Neural progenitor cell (in vitro differentiated cells): ENCODE results near the gene IGSF9. TPM values are rescaled to one million over a fixed set of nuclear protein-coding genes. Genes with fewer than 3 reads are reported as not detected.

ENCODE experiments used
- DNase-seq: peaks from one replicate; pipeline ENCODE4 v3.0.0-alpha.2; 2016; ENCODE audit warnings: low spot score
- H2AFZ ChIP-seq: fragments of 200-600 bp; sonication (generic); replicated peaks from 2 replicates; pipeline ENCODE4 v1.6.1; 2016; ENCODE audit warnings: antibody characterized with exemption
- H3F3A ChIP-seq: fragments of 200-600 bp; sonication (generic); 2 replicates; pipeline ENCODE4 v1.6.1; 2016; ENCODE audit warnings: antibody characterized with exemption, low read depth
- H3K27ac ChIP-seq: fragments of 200-600 bp; sonication (generic); 2 replicates; pipeline ENCODE4 v1.5.1; 2016; ENCODE audit warnings: mild to moderate bottlenecking
- H3K27me3 ChIP-seq: fragments of 200-600 bp; sonication (generic); 2 replicates; pipeline ENCODE4 v1.6.1; 2016; ENCODE audit warnings: mild to moderate bottlenecking, moderate library complexity
- H3K36me3 ChIP-seq: fragments of 200-600 bp; sonication (generic); 2 replicates; pipeline ENCODE4 v1.5.1; 2016
- H3K4me1 ChIP-seq: fragments of 200-600 bp; sonication (generic); 2 replicates; pipeline ENCODE4 v1.6.1; 2016; ENCODE audit warnings: mixed run types
- H3K4me2 ChIP-seq: fragments of 200-600 bp; sonication (generic); 2 replicates; pipeline ENCODE4 v1.6.1; 2016
- H3K4me3 ChIP-seq: fragments of 200-600 bp; sonication (generic); 2 replicates; pipeline ENCODE4 v1.5.1; 2016
- H3K79me2 ChIP-seq: fragments of 200-600 bp; sonication (generic); 2 replicates; pipeline ENCODE4 v1.6.1; 2016; ENCODE audit warnings: low read depth
- H3K9ac ChIP-seq: fragments of 200-600 bp; sonication (generic); 2 replicates; pipeline ENCODE4 v1.6.1; 2016
- H3K9me3 ChIP-seq: fragments of 200-600 bp; sonication (generic); 2 replicates; pipeline ENCODE4 v1.5.1; 2016; ENCODE audit warnings: low read depth
- H4K20me1 ChIP-seq: fragments of 200-600 bp; sonication (generic); 2 replicates; pipeline ENCODE4 v1.6.1; 2016; ENCODE audit warnings: low read depth
- H3K27ac Mint-ChIP-seq: 3 replicates; pipeline ENCODE4 v1.8.0; 2021; ENCODE audit warnings: mixed read lengths
- H3K27me3 Mint-ChIP-seq: 2 replicates; pipeline ENCODE4 v1.8.0; 2022; ENCODE audit warnings: low read depth, mild to moderate bottlenecking, inconsistent platforms, moderate library complexity, mixed read lengths; ENCODE audit not compliant: insufficient read depth
- H3K36me3 Mint-ChIP-seq: 3 replicates; pipeline ENCODE4 v1.8.0; 2021; ENCODE audit warnings: mixed read lengths
- H3K4me1 Mint-ChIP-seq: 3 replicates; pipeline ENCODE4 v1.8.0; 2021; ENCODE audit warnings: mixed read lengths
- H3K4me3 Mint-ChIP-seq: 3 replicates; pipeline ENCODE4 v1.8.0; 2021; ENCODE audit warnings: mild to moderate bottlenecking, moderate library complexity, mixed read lengths
- H3K9me3 Mint-ChIP-seq: 3 replicates; pipeline ENCODE4 v1.8.0; 2020; ENCODE audit warnings: mixed read lengths
- CTCF ChIP-seq: fragments of 200-600 bp; sonication (generic); IDR thresholded peaks from 2 replicates; pipeline ENCODE4 v1.5.1; 2017; ENCODE audit warnings: antibody characterized with exemption, mild to moderate bottlenecking
- EZH2 ChIP-seq: fragments of 200-600 bp; sonication (generic); IDR thresholded peaks from 2 replicates; pipeline ENCODE4 v1.6.1; 2017; ENCODE audit warnings: antibody characterized with exemption, mild to moderate bottlenecking, moderate library complexity
- EZH2phosphoT487 ChIP-seq: fragments of 200-600 bp; sonication (generic); IDR thresholded peaks from 2 replicates; pipeline ENCODE4 v1.6.1; 2017; ENCODE audit warnings: antibody characterized with exemption
- total RNA-seq: library from RNA; depleted of rRNA; stranded (reverse); fragments of >200 nt; gene quantifications from 2 replicates; pipeline ENCODE4 v1.2.3, GENCODE V29; 2015; ENCODE audit warnings: low replicate concordance

IGSF9 gene
- total RNA-seq, 1 donor from 2014 or later, result 3.3 TPM

GRCh38 chr1:159980076-159980475 is 34.7 kb upstream of the IGSF9 start:
- H3K4me3 ChIP-seq, result no peak overlapping the region
- no peaks in the 10 kb centered on the region for H3K4me1 ChIP-seq
- H3K27me3 ChIP-seq, result peaks cover 6% of the 10 kb centered on the region
- H3F3A ChIP-seq, result no peaks in the 10 kb centered on the region
- no peak overlapping the region for H3K4me2 ChIP-seq
- H3K27ac Mint-ChIP-seq, result no peak overlapping the region
- H3K36me3 ChIP-seq, result no peaks in the 10 kb centered on the region
- H3K4me1 Mint-ChIP-seq, result peaks cover 4% of the 10 kb centered on the region
- peaks cover 2% of the 10 kb centered on the region for H3K27me3 Mint-ChIP-seq
- H3K27ac ChIP-seq, result no peak overlapping the region
- H3K9me3 Mint-ChIP-seq, result peaks cover 2% of the 10 kb centered on the region
- H3K79me2 ChIP-seq, result no peaks in the 10 kb centered on the region
- H3K4me3 Mint-ChIP-seq, result no peak overlapping the region
- no peak for DNase-seq
- TF ChIP-seq EZH2phosphoT487 (no peak), EZH2 (no peak), CTCF (no peak)
- H3K9ac ChIP-seq, result no peak overlapping the region
- H3K9me3 ChIP-seq, result no peaks in the 10 kb centered on the region
- H2AFZ ChIP-seq, result no peak overlapping the region
- H4K20me1 ChIP-seq, result no peaks in the 10 kb centered on the region
- no peaks in the 10 kb centered on the region for H3K36me3 Mint-ChIP-seq

- peaks cover 6% of the 10 kb centered on the region for H3K27me3 ChIP-seq
- no peaks in the 10 kb centered on the region for H3K36me3 ChIP-seq
- no peaks in the 10 kb centered on the region for H3K4me1 ChIP-seq
- H4K20me1 ChIP-seq, result no peaks in the 10 kb centered on the region
- no peak for DNase-seq
- no peak overlapping the region for H3K27ac ChIP-seq
- Mint-ChIP-seq H3K36me3 (no peaks in the 10 kb centered on the region), H3K27ac (no peak overlapping the region), H3K4me3 (no peak overlapping the region), H3K9me3 (peaks cover 2% of the 10 kb centered on the region), H3K27me3 (peaks cover 2% of the 10 kb centered on the region), H3K4me1 (peaks cover 4% of the 10 kb centered on the region)
- no peak for TF ChIP-seq EZH2phosphoT487
- no peak for TF ChIP-seq EZH2
- no peak for TF ChIP-seq CTCF
- H3K9ac ChIP-seq, result no peak overlapping the region
- H3K4me3 ChIP-seq, result no peak overlapping the region
- H3F3A ChIP-seq, result no peaks in the 10 kb centered on the region
- no peak overlapping the region for H2AFZ ChIP-seq
- no peak overlapping the region for H3K4me2 ChIP-seq
- no peaks in the 10 kb centered on the region for H3K79me2 ChIP-seq
- H3K9me3 ChIP-seq, result no peaks in the 10 kb centered on the region
These were observed 33.8 kb upstream of the IGSF9 start for GRCh38 chr1:159979257-159979656.

- H3K36me3 Mint-ChIP-seq, result no peaks in the 10 kb centered on the region
- H3K4me3 ChIP-seq, result no peak overlapping the region
- peaks cover 3% of the 10 kb centered on the region for H3K27me3 Mint-ChIP-seq
- H4K20me1 ChIP-seq, result no peaks in the 10 kb centered on the region
- H3K27me3 ChIP-seq, result peaks cover 6% of the 10 kb centered on the region
- H3K9me3 Mint-ChIP-seq, result peaks cover 2% of the 10 kb centered on the region
- no peaks in the 10 kb centered on the region for H3F3A ChIP-seq
- no peak overlapping the region for H3K9ac ChIP-seq
- H3K4me1 ChIP-seq, result no peaks in the 10 kb centered on the region
- H3K36me3 ChIP-seq, result no peaks in the 10 kb centered on the region
- no peak overlapping the region for H3K4me3 Mint-ChIP-seq
- TF ChIP-seq EZH2 (no peak), CTCF (no peak), EZH2phosphoT487 (no peak)
- no peaks in the 10 kb centered on the region for H3K79me2 ChIP-seq
- H3K27ac ChIP-seq, result no peak overlapping the region
- H3K4me2 ChIP-seq, result no peak overlapping the region
- H2AFZ ChIP-seq, result no peak overlapping the region
- DNase-seq, result no peak
- H3K9me3 ChIP-seq, result no peaks in the 10 kb centered on the region
- no peak overlapping the region for H3K27ac Mint-ChIP-seq
- H3K4me1 Mint-ChIP-seq, result no peaks in the 10 kb centered on the region
These were observed 32.6 kb upstream of the IGSF9 start for GRCh38 chr1:159978107-159978398.
